ENCODE results near the gene ABR.

ABR gene

GRCh38 chr17:970364-970763, 209.4 kb downstream of the ABR start:
- Histone ChIP-seq H3K36me3 (ENCODE audit: control insufficient read depth, insufficient read depth, low read length) (no peaks in the 10 kb centered on the region; the same call in 1 of the 2 replicates), H3K4me1 (ENCODE audit: control insufficient read depth, insufficient read depth, low read length) (peaks cover 33% of the 10 kb centered on the region), H3K27ac (ENCODE audit: low read depth, low read length) (peak overlapping the region; percentile 16), H3K4me3 (ENCODE audit: low read depth, low read length) (no peak overlapping the region), H3K27me3 (ENCODE audit: control insufficient read depth, insufficient read depth, low read length) (no peaks in the 10 kb centered on the region), H3K9ac (ENCODE audit: low read depth, low read length) (no peak overlapping the region), H3K9me3 (ENCODE audit: control insufficient read depth, insufficient read depth, low read length) (no peaks in the 10 kb centered on the region)

GRCh38 chr17:969811-970355, 209.9 kb downstream of the ABR start:
- Histone ChIP-seq H3K27ac (ENCODE audit: low read depth, low read length) (peak overlapping the region; percentile 16), H3K4me3 (ENCODE audit: low read depth, low read length) (peak overlapping the region; percentile 29; the same call in 1 of the 2 replicates), H3K4me1 (ENCODE audit: control insufficient read depth, insufficient read depth, low read length) (peaks cover 35% of the 10 kb centered on the region), H3K27me3 (ENCODE audit: control insufficient read depth, insufficient read depth, low read length) (no peaks in the 10 kb centered on the region), H3K9me3 (ENCODE audit: control insufficient read depth, insufficient read depth, low read length) (no peaks in the 10 kb centered on the region), H3K36me3 (ENCODE audit: control insufficient read depth, insufficient read depth, low read length) (no peaks in the 10 kb centered on the region), H3K9ac (ENCODE audit: low read depth, low read length) (no peak overlapping the region)

GRCh38 chr17:968812-969730, 210.7 kb downstream of the ABR start:
- H3K4me3 ChIP-seq (ENCODE audit: low read depth, low read length) = no peak overlapping the region
- peaks cover 43% of the 10 kb centered on the region for H3K4me1 ChIP-seq (ENCODE audit: control insufficient read depth, insufficient read depth, low read length)
- H3K9me3 ChIP-seq (ENCODE audit: control insufficient read depth, insufficient read depth, low read length) = no peaks in the 10 kb centered on the region
- peak overlapping the region; percentile 16 for H3K27ac ChIP-seq (ENCODE audit: low read depth, low read length)
- no peaks in the 10 kb centered on the region for H3K27me3 ChIP-seq (ENCODE audit: control insufficient read depth, insufficient read depth, low read length)
- no peaks in the 10 kb centered on the region for H3K36me3 ChIP-seq (ENCODE audit: control insufficient read depth, insufficient read depth, low read length)
- no peak overlapping the region for H3K9ac ChIP-seq (ENCODE audit: low read depth, low read length)

GRCh38 chr17:967122-967521, 212.7 kb downstream of the ABR start:
- Histone ChIP-seq H3K4me3 (ENCODE audit: low read depth, low read length) (no peak overlapping the region), H3K4me1 (ENCODE audit: control insufficient read depth, insufficient read depth, low read length) (peaks cover 49% of the 10 kb centered on the region), H3K9me3 (ENCODE audit: control insufficient read depth, insufficient read depth, low read length) (no peaks in the 10 kb centered on the region), H3K27me3 (ENCODE audit: control insufficient read depth, insufficient read depth, low read length) (no peaks in the 10 kb centered on the region), H3K9ac (ENCODE audit: low read depth, low read length) (no peak overlapping the region), H3K36me3 (ENCODE audit: control insufficient read depth, insufficient read depth, low read length) (no peaks in the 10 kb centered on the region), H3K27ac (ENCODE audit: low read depth, low read length) (no peak overlapping the region)

- Histone ChIP-seq H3K9me3 (ENCODE audit: control insufficient read depth, insufficient read depth, low read length) (no peaks in the 10 kb centered on the region), H3K27ac (ENCODE audit: low read depth, low read length) (peak overlapping the region; percentile 75), H3K4me1 (ENCODE audit: control insufficient read depth, insufficient read depth, low read length) (peaks cover 54% of the 10 kb centered on the region), H3K36me3 (ENCODE audit: control insufficient read depth, insufficient read depth, low read length) (no peaks in the 10 kb centered on the region), H3K4me3 (ENCODE audit: low read depth, low read length) (no peak overlapping the region), H3K27me3 (ENCODE audit: control insufficient read depth, insufficient read depth, low read length) (no peaks in the 10 kb centered on the region), H3K9ac (ENCODE audit: low read depth, low read length) (no peak overlapping the region)
Measured at GRCh38 chr17:965311-965989, 214.3 kb downstream of the ABR start.

- no peak overlapping the region for H3K9ac ChIP-seq (ENCODE audit: low read depth, low read length)
Measured at GRCh38 chr17:964876-965275, 214.9 kb downstream of the ABR start.

GRCh38 chr17:962670-963069, 217.1 kb downstream of the ABR start:
- peak overlapping the region; percentile 84 for H3K27ac ChIP-seq (ENCODE audit: low read depth, low read length)
- no peaks in the 10 kb centered on the region for H3K27me3 ChIP-seq (ENCODE audit: control insufficient read depth, insufficient read depth, low read length)
- peaks cover 37% of the 10 kb centered on the region for H3K4me1 ChIP-seq (ENCODE audit: control insufficient read depth, insufficient read depth, low read length)

More at GRCh38 chr17:964876-965275, 214.9 kb downstream of the ABR start:
- H3K9me3 ChIP-seq (ENCODE audit: control insufficient read depth, insufficient read depth, low read length) = no peaks in the 10 kb centered on the region
- no peaks in the 10 kb centered on the region for H3K27me3 ChIP-seq (ENCODE audit: control insufficient read depth, insufficient read depth, low read length)
- no peak overlapping the region for H3K4me3 ChIP-seq (ENCODE audit: low read depth, low read length)
- peak overlapping the region; percentile 75 for H3K27ac ChIP-seq (ENCODE audit: low read depth, low read length)
- no peaks in the 10 kb centered on the region for H3K36me3 ChIP-seq (ENCODE audit: control insufficient read depth, insufficient read depth, low read length)
- H3K4me1 ChIP-seq (ENCODE audit: control insufficient read depth, insufficient read depth, low read length) = peaks cover 50% of the 10 kb centered on the region

GRCh38 chr17:962166-962565, 217.6 kb downstream of the ABR start:
- Histone ChIP-seq H3K9me3 (ENCODE audit: control insufficient read depth, insufficient read depth, low read length) (no peaks in the 10 kb centered on the region), H3K4me3 (ENCODE audit: low read depth, low read length) (no peak overlapping the region), H3K4me1 (ENCODE audit: control insufficient read depth, insufficient read depth, low read length) (peaks cover 37% of the 10 kb centered on the region), H3K27ac (ENCODE audit: low read depth, low read length) (peak overlapping the region; percentile 48), H3K36me3 (ENCODE audit: control insufficient read depth, insufficient read depth, low read length) (no peaks in the 10 kb centered on the region), H3K27me3 (ENCODE audit: control insufficient read depth, insufficient read depth, low read length) (no peaks in the 10 kb centered on the region), H3K9ac (ENCODE audit: low read depth, low read length) (no peak overlapping the region)

More at GRCh38 chr17:962670-963069, 217.1 kb downstream of the ABR start:
- H3K36me3 ChIP-seq (ENCODE audit: control insufficient read depth, insufficient read depth, low read length) = no peaks in the 10 kb centered on the region
- H3K9me3 ChIP-seq (ENCODE audit: control insufficient read depth, insufficient read depth, low read length) = no peaks in the 10 kb centered on the region
- no peak overlapping the region for H3K4me3 ChIP-seq (ENCODE audit: low read depth, low read length)
- no peak overlapping the region for H3K9ac ChIP-seq (ENCODE audit: low read depth, low read length)

GRCh38 chr17:958712-959451, 220.9 kb downstream of the ABR start:
- Histone ChIP-seq H3K9me3 (ENCODE audit: control insufficient read depth, insufficient read depth, low read length) (no peaks in the 10 kb centered on the region), H3K4me1 (ENCODE audit: control insufficient read depth, insufficient read depth, low read length) (peaks cover 21% of the 10 kb centered on the region), H3K27me3 (ENCODE audit: control insufficient read depth, insufficient read depth, low read length) (no peaks in the 10 kb centered on the region), H3K27ac (ENCODE audit: low read depth, low read length) (no peak overlapping the region), H3K9ac (ENCODE audit: low read depth, low read length) (no peak overlapping the region), H3K4me3 (ENCODE audit: low read depth, low read length) (no peak overlapping the region), H3K36me3 (ENCODE audit: control insufficient read depth, insufficient read depth, low read length) (no peaks in the 10 kb centered on the region)

- H3K4me1 ChIP-seq (ENCODE audit: control insufficient read depth, insufficient read depth, low read length) = peaks cover 16% of the 10 kb centered on the region
- H3K9me3 ChIP-seq (ENCODE audit: control insufficient read depth, insufficient read depth, low read length) = no peaks in the 10 kb centered on the region
- no peak overlapping the region for H3K9ac ChIP-seq (ENCODE audit: low read depth, low read length)
- no peaks in the 10 kb centered on the region for H3K27me3 ChIP-seq (ENCODE audit: control insufficient read depth, insufficient read depth, low read length)
- H3K4me3 ChIP-seq (ENCODE audit: low read depth, low read length) = no peak overlapping the region
- no peaks in the 10 kb centered on the region for H3K36me3 ChIP-seq (ENCODE audit: control insufficient read depth, insufficient read depth, low read length)
- no peak overlapping the region for H3K27ac ChIP-seq (ENCODE audit: low read depth, low read length)
Measured at GRCh38 chr17:957856-958421, 221.8 kb downstream of the ABR start.

Measured in HUES48 (cell line).